ENCODE results near the gene ITPKB. TPM values are rescaled to one million over a fixed set of nuclear protein-coding genes. Genes with fewer than 3 reads are reported as not detected.

ITPKB gene
- total RNA-seq, 1 donor, result 6.2 TPM

GRCh38 chr1:226781937-226782609 lies 43.0 kb upstream of the ITPKB start:
- no peak for DNase-seq (ENCODE audit: insufficient read length, low spot score, missing footprints)

GRCh38 chr1:226779561-226779960 lies 40.5 kb upstream of the ITPKB start:
- Histone ChIP-seq H3K9me3 (ENCODE audit: low read depth, low read length) (no peaks in the 10 kb centered on the region), H4K20me1 (ENCODE audit: insufficient read depth, low read length) (no peaks in the 10 kb centered on the region), H3K4me2 (ENCODE audit: insufficient read depth, low read length) (no peak overlapping the region), H2AFZ (ENCODE audit: low read length) (no peak overlapping the region), H3K27me3 (ENCODE audit: insufficient read depth, low read length) (peaks cover 19% of the 10 kb centered on the region), H3K79me2 (ENCODE audit: insufficient read depth, low read length) (no peaks in the 10 kb centered on the region), H3K4me3 (ENCODE audit: insufficient read depth, low read length) (no peak overlapping the region), H3K27ac (ENCODE audit: low read depth, low read length) (no peak overlapping the region), H3K36me3 (ENCODE audit: insufficient read depth, low read length) (no peaks in the 10 kb centered on the region), H3K4me1 (ENCODE audit: insufficient read depth, low read length) (peaks cover 15% of the 10 kb centered on the region)
- peak; percentile 18 for DNase-seq (ENCODE audit: insufficient read length, low spot score, missing footprints)
- TF ChIP-seq CTCF (IDR thresholded peaks at IDR 0.05; ENCODE audit: extremely low read depth, low read depth, low read length), result no peak

More at GRCh38 chr1:226781937-226782609, 43.0 kb upstream of the ITPKB start:
- no peak overlapping the region for H2AFZ ChIP-seq (ENCODE audit: low read length)
- no peak overlapping the region for H3K4me3 ChIP-seq (ENCODE audit: insufficient read depth, low read length)
- H3K27ac ChIP-seq (ENCODE audit: low read depth, low read length), result no peak overlapping the region
- H4K20me1 ChIP-seq (ENCODE audit: insufficient read depth, low read length), result no peaks in the 10 kb centered on the region
- H3K9me3 ChIP-seq (ENCODE audit: low read depth, low read length), result no peaks in the 10 kb centered on the region
- no peak for TF ChIP-seq CTCF (IDR thresholded peaks at IDR 0.05; ENCODE audit: extremely low read depth, low read depth, low read length)
- peaks cover 15% of the 10 kb centered on the region for H3K4me1 ChIP-seq (ENCODE audit: insufficient read depth, low read length)
- H3K79me2 ChIP-seq (ENCODE audit: insufficient read depth, low read length), result no peaks in the 10 kb centered on the region
- H3K36me3 ChIP-seq (ENCODE audit: insufficient read depth, low read length), result no peaks in the 10 kb centered on the region
- peaks cover 22% of the 10 kb centered on the region for H3K27me3 ChIP-seq (ENCODE audit: insufficient read depth, low read length)
- H3K4me2 ChIP-seq (ENCODE audit: insufficient read depth, low read length), result no peak overlapping the region

GRCh38 chr1:226778657-226779058 lies 39.6 kb upstream of the ITPKB start:
- no peaks in the 10 kb centered on the region for H4K20me1 ChIP-seq (ENCODE audit: insufficient read depth, low read length)
- H3K4me1 ChIP-seq (ENCODE audit: insufficient read depth, low read length), result peaks cover 15% of the 10 kb centered on the region
- H3K79me2 ChIP-seq (ENCODE audit: insufficient read depth, low read length), result no peaks in the 10 kb centered on the region
- H2AFZ ChIP-seq (ENCODE audit: low read length), result no peak overlapping the region
- H3K4me2 ChIP-seq (ENCODE audit: insufficient read depth, low read length), result peak overlapping the region; percentile 57
- TF ChIP-seq CTCF (IDR thresholded peaks at IDR 0.05; ENCODE audit: extremely low read depth, low read depth, low read length), result no peak
- H3K36me3 ChIP-seq (ENCODE audit: insufficient read depth, low read length), result no peaks in the 10 kb centered on the region
- DNase-seq (ENCODE audit: insufficient read length, low spot score, missing footprints), result peak; percentile 94
- H3K4me3 ChIP-seq (ENCODE audit: insufficient read depth, low read length), result no peak overlapping the region
- peak overlapping the region; percentile 52 for H3K27ac ChIP-seq (ENCODE audit: low read depth, low read length)
- H3K9me3 ChIP-seq (ENCODE audit: low read depth, low read length), result no peaks in the 10 kb centered on the region
- H3K27me3 ChIP-seq (ENCODE audit: insufficient read depth, low read length), result peaks cover 19% of the 10 kb centered on the region

- H3K36me3 ChIP-seq (ENCODE audit: insufficient read depth, low read length), result no peaks in the 10 kb centered on the region
- H3K4me1 ChIP-seq (ENCODE audit: insufficient read depth, low read length), result peaks cover 15% of the 10 kb centered on the region
- H3K4me2 ChIP-seq (ENCODE audit: insufficient read depth, low read length), result no peak overlapping the region
- no peak overlapping the region for H2AFZ ChIP-seq (ENCODE audit: low read length)
- H4K20me1 ChIP-seq (ENCODE audit: insufficient read depth, low read length), result no peaks in the 10 kb centered on the region
- H3K27ac ChIP-seq (ENCODE audit: low read depth, low read length), result no peak overlapping the region
- no peak for TF ChIP-seq CTCF (IDR thresholded peaks at IDR 0.05; ENCODE audit: extremely low read depth, low read depth, low read length)
- no peaks in the 10 kb centered on the region for H3K9me3 ChIP-seq (ENCODE audit: low read depth, low read length)
- H3K4me3 ChIP-seq (ENCODE audit: insufficient read depth, low read length), result no peak overlapping the region
- peaks cover 17% of the 10 kb centered on the region for H3K27me3 ChIP-seq (ENCODE audit: insufficient read depth, low read length)
- no peaks in the 10 kb centered on the region for H3K79me2 ChIP-seq (ENCODE audit: insufficient read depth, low read length)
- DNase-seq (ENCODE audit: insufficient read length, low spot score, missing footprints), result no peak
Observed at GRCh38 chr1:226776975-226777374, 37.9 kb upstream of the ITPKB start.
